Ovary (tissue), 9 donors: ENCODE measurements around the gene DNAJB11. TPM values are rescaled to one million over a fixed set of nuclear protein-coding genes. Genes with fewer than 3 reads are reported as not detected.

Experiments
- DNase-seq, 5 donors: peaks; one replicate each; pipeline ENCODE4 v3.0.0-alpha.2; 2019 to 2020
- H3K27ac ChIP-seq, 2 donors: fragments of 200-600 bp; one replicate each; pipeline versions ENCODE4 v1.5.1 to v1.8.0; 2019 to 2022
- H3K27me3 ChIP-seq: fragments of 200-600 bp; one replicate; pipeline ENCODE4 v1.8.0; 2022
- H3K36me3 ChIP-seq: fragments of 200-600 bp; sonication (generic); one replicate; pipeline ENCODE4 v1.5.1; 2019
- H3K4me1 ChIP-seq: one replicate; pipeline ENCODE4 v1.8.1; 2013; ENCODE audit warnings: mild to moderate bottlenecking, moderate library complexity; ENCODE audit not compliant: insufficient read depth
- H3K4me3 ChIP-seq: fragments of 200-600 bp; sonication (generic); one replicate; pipeline ENCODE4 v1.5.1; 2017
- H3K9me3 ChIP-seq, 2 donors: fragments of 200-600 bp in 1 of 2; sonication (generic) in 1 of 2; one replicate each; pipeline versions ENCODE4 v1.5.1 to v1.8.1; 2013 to 2019; ENCODE audit warnings: mild to moderate bottlenecking in 1 of 2, moderate library complexity in 1 of 2
- CTCF ChIP-seq, 3 donors: fragments of 450-650 bp in 2 of 3; fragments of 200-600 bp in 1 of 3; IDR thresholded peaks; one replicate each; pipeline versions ENCODE4 v1.5.1 to v1.8.0; 2016 to 2022; ENCODE audit warnings: antibody characterized with exemption in 3 of 3, mild to moderate bottlenecking in 1 of 3
- EP300 ChIP-seq: sonication (generic); formaldehyde crosslinking; IDR thresholded peaks from one replicate; pipeline ENCODE4 v1.6.1; 2017; ENCODE audit warnings: antibody characterized with exemption
- POLR2A ChIP-seq: fragments of 450-650 bp; IDR thresholded peaks from one replicate; pipeline ENCODE4 v1.6.1; 2017; ENCODE audit warnings: antibody characterized with exemption, mild to moderate bottlenecking, moderate library complexity
- WGBS, 3 donors: extraction: QIAGEN DNeasy Blood & Tissue Kit in 1 of 3; methylation state at CpG; one replicate each; pipeline versions ENCODE4 v1.1.5 to v1.1.7; 2013 to 2017; 5-methylcytosine and 5-hydroxymethylcytosine counted together
- intact Hi-C, 4 donors: fragments of 100-400 bp; cut with DNase I; formaldehyde crosslinking; loops; one replicate each; pipeline versions ENCODE4 v1.11.0 to v1.15.1; 2022 to 2023
- polyA plus RNA-seq, 2 donors: library from polyadenylated mRNA; stranded (reverse); fragments of 200-250 nt in 1 of 2; fragments of 350-450 nt in 1 of 2; fragmentation: Illumina TruSeq in 1 of 2; extraction: RNeasy Lipid Tissue Mini Kit (QIAGEN cat#74804) in 1 of 2; gene quantifications; one replicate each; pipeline ENCODE4 v1.2.3, GENCODE V29; 2013 to 2014
- total RNA-seq, 7 donors: library from RNA; depleted of rRNA in 2 of 7; stranded (reverse); fragments of >200 nt in 2 of 7; fragmentation: NEBNext Ultra II Directional in 3 of 7; extraction: Animal tissue kit (Norgen Biotek cat#: 25700) in 3 of 7; gene quantifications; one replicate each; pipeline versions ENCODE4 v1.1.0 to v1.2.4, GENCODE V29; 2016 to 2023
- donor health status: DM: no; HTN: no; CAD: no; lungs with moderate emphysema.
- donor health status: DM: no; HTN: no; CAD: no.
- donor health status: Bipolar disorder and iron deficiency.
- donor health status: DM: yes; HTN: yes; CAD: no.
- donor health status: DM: no; HTN: no; CAD: no.
- donor health status: DM: yes; HTN: yes; CAD: no.

The DNAJB11 gene
- total and polyA plus RNA-seq, 9 donors, result 17.7 to 38.2 (median 23.8) TPM

GRCh38 chr3:186549497-186549896 is 21.0 kb upstream of the DNAJB11 start:
- intact Hi-C loops, result loop anchor here in 1 of 4 donors (10.0 kb wide), 1 partner anchor 295 kb away; no protein-coding TSS in a partner anchor
- Histone ChIP-seq H3K36me3 (no peaks in the 10 kb centered on the region), H3K27me3 (no peaks in the 10 kb centered on the region), H3K9me3 (no peaks in the 10 kb centered on the region), H3K27ac (no peak overlapping the region), H3K4me3 (no peak overlapping the region), H3K4me1 (no peaks in the 10 kb centered on the region)
- WGBS, 3 donors, result 95 to 96% (median 96%) methylated on average over 3 of the region's 3 CpGs
- no peak for DNase-seq
- TF ChIP-seq CTCF (IDR thresholded peaks at IDR 0.05) (no peak), EP300 (no peak), POLR2A (no peak)

GRCh38 chr3:186551387-186551786 is 19.1 kb upstream of the DNAJB11 start:
- Histone ChIP-seq H3K4me3 (no peak overlapping the region), H3K27me3 (no peaks in the 10 kb centered on the region), H3K9me3 (no peaks in the 10 kb centered on the region), H3K27ac (no peak overlapping the region), H3K4me1 (no peaks in the 10 kb centered on the region), H3K36me3 (no peaks in the 10 kb centered on the region)
- no peak for DNase-seq
- 86 to 91% (median 91%) methylated on average over 6 of the region's 6 CpGs for WGBS, 3 donors
- TF ChIP-seq CTCF (IDR thresholded peaks at IDR 0.05), result no peak
- no peak for TF ChIP-seq POLR2A
- TF ChIP-seq EP300, result no peak
- intact Hi-C loops, result no loop called here

- TF ChIP-seq POLR2A (no peak), EP300 (no peak), CTCF (IDR thresholded peaks at IDR 0.05) (no peak)
Measured at GRCh38 chr3:186552408-186553031, 18.0 kb upstream of the DNAJB11 start.

GRCh38 chr3:186564586-186564985 is 5.9 kb upstream of the DNAJB11 start:
- Histone ChIP-seq H3K27ac (no peak overlapping the region), H3K36me3 (no peaks in the 10 kb centered on the region), H3K9me3 (no peaks in the 10 kb centered on the region), H3K4me1 (peaks cover 6% of the 10 kb centered on the region), H3K4me3 (no peak overlapping the region), H3K27me3 (no peaks in the 10 kb centered on the region)
- intact Hi-C loops, result no loop called here
- TF ChIP-seq CTCF (IDR thresholded peaks at IDR 0.05) (no peak), EP300 (no peak), POLR2A (no peak)
- no peak for DNase-seq

More at GRCh38 chr3:186552408-186553031, 18.0 kb upstream of the DNAJB11 start:
- H3K27me3 ChIP-seq, result no peaks in the 10 kb centered on the region
- H3K36me3 ChIP-seq, result no peaks in the 10 kb centered on the region
- H3K4me3 ChIP-seq, result no peak overlapping the region
- H3K27ac ChIP-seq, result no peak overlapping the region
- intact Hi-C loops, result no loop called here
- WGBS, 3 donors, result 48 to 64% (median 60%) methylated on average over 5 of the region's 5 CpGs
- DNase-seq, result no peak
- no peaks in the 10 kb centered on the region for H3K4me1 ChIP-seq
- H3K9me3 ChIP-seq, result no peaks in the 10 kb centered on the region
